ENCODE measurements around the gene STRN.

Gene STRN

DNA sequence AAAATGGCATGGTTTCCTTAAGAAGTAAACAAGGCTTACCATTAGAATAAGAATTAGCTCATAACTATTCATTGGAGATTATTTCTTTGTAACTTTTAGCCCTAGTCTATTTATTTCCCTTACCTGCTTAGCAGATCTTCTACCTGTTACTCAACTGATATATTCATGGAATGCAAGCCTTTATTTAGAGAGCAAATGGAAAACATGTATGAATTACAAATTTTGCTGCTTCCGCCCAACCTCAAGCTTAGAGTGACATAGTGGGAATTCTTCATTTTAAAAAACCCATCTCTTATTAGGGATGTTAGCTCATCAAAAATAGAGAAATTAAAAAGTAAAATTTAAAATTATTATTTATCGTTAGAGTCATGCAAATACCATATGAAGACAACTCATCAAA lies 110.9 kb downstream of the STRN start:
- no peak overlapping the region for H3K27ac ChIP-seq (replicated peaks)
- no peak for DNase-seq (ENCODE audit: low read depth in 1 of 2, low spot score in 1 of 2)
- TF ChIP-seq POLR2AphosphoS5 (IDR thresholded peaks at IDR 0.05; ENCODE audit: low read depth): no peak
- TF ChIP-seq REST (IDR thresholded peaks at IDR 0.05; ENCODE audit: insufficient replicate concordance, low read depth): no peak
- no peak for TF ChIP-seq GABPA (IDR thresholded peaks at IDR 0.05; ENCODE audit: low read depth)
- no peak for TF ChIP-seq CTCF (IDR thresholded peaks at IDR 0.05; ENCODE audit: insufficient read depth, low read length)
- no peak for TF ChIP-seq SPI1 (IDR thresholded peaks at IDR 0.05; ENCODE audit: borderline replicate concordance, low read depth)
- H3K4me3 ChIP-seq (replicated peaks; ENCODE audit: insufficient read depth, low read length): no peak overlapping the region
- no peaks in the 10 kb centered on the region for H3K27me3 ChIP-seq (ENCODE audit: insufficient read depth, poor library complexity, severe bottlenecking)

GRCh38 chr2:36854241-36854640 lies 112.1 kb downstream of the STRN start:
- H3K27ac ChIP-seq (replicated peaks): no peak overlapping the region
- H3K27me3 ChIP-seq (ENCODE audit: insufficient read depth, poor library complexity, severe bottlenecking): no peaks in the 10 kb centered on the region
- no peak overlapping the region for H3K4me3 ChIP-seq (replicated peaks; ENCODE audit: insufficient read depth, low read length)
- TF ChIP-seq GABPA (IDR thresholded peaks at IDR 0.05; ENCODE audit: low read depth) (no peak), REST (IDR thresholded peaks at IDR 0.05; ENCODE audit: insufficient replicate concordance, low read depth) (no peak), SPI1 (IDR thresholded peaks at IDR 0.05; ENCODE audit: borderline replicate concordance, low read depth) (no peak), POLR2AphosphoS5 (IDR thresholded peaks at IDR 0.05; ENCODE audit: low read depth) (no peak), CTCF (IDR thresholded peaks at IDR 0.05; ENCODE audit: insufficient read depth, low read length) (no peak)
- no peak for DNase-seq (ENCODE audit: low read depth in 1 of 2, low spot score in 1 of 2)

GRCh38 chr2:36849265-36849664 lies 117.1 kb downstream of the STRN start:
- TF ChIP-seq REST (IDR thresholded peaks at IDR 0.05; ENCODE audit: insufficient replicate concordance, low read depth): no peak
- TF ChIP-seq CTCF (IDR thresholded peaks at IDR 0.05; ENCODE audit: insufficient read depth, low read length): no peak
- no peak for TF ChIP-seq GABPA (IDR thresholded peaks at IDR 0.05; ENCODE audit: low read depth)
- no peak for TF ChIP-seq SPI1 (IDR thresholded peaks at IDR 0.05; ENCODE audit: borderline replicate concordance, low read depth)
- no peak for TF ChIP-seq POLR2AphosphoS5 (IDR thresholded peaks at IDR 0.05; ENCODE audit: low read depth)
- no peak overlapping the region for H3K27ac ChIP-seq (replicated peaks)
- no peak overlapping the region for H3K4me3 ChIP-seq (replicated peaks; ENCODE audit: insufficient read depth, low read length)
- H3K27me3 ChIP-seq (ENCODE audit: insufficient read depth, poor library complexity, severe bottlenecking): no peaks in the 10 kb centered on the region
- no peak for DNase-seq (ENCODE audit: low read depth in 1 of 2, low spot score in 1 of 2)

All from HL-60 (cell line).